Right cardiac atrium (tissue), 5 donors: Measurements from ENCODE around the gene ARFGAP2. TPM values are rescaled to one million over a fixed set of nuclear protein-coding genes. Genes with fewer than 3 reads are reported as not detected.
A peak's percentile ranks its signal among the peaks of the same experiment; 100 is the strongest.
"Not testable (repeated sequence)": the region's sequence is repeated elsewhere in the genome, so short reads cannot be mapped to it uniquely, and the experiment has no call there.

ENCODE experiments used
- ATAC-seq, 2 donors: fragments of 200-7000 bp; cut with Tn5 transposase; one replicate each; pipeline versions ENCODE4 v1.8.0 to v1.9.1; 2020; ENCODE audit warnings: moderate library complexity in 2 of 2, mild to moderate bottlenecking in 1 of 2
- DNase-seq, 3 donors: peaks; one replicate each; pipeline ENCODE4 v3.0.0-alpha.2; 2020
- H3K27ac ChIP-seq: one replicate; pipeline ENCODE4 v1.5.1; 2013; ENCODE audit warnings: mild to moderate bottlenecking, low read length, control low read depth, moderate library complexity
- H3K27me3 ChIP-seq: one replicate; pipeline ENCODE4 v1.6.1; 2013; ENCODE audit not compliant: control insufficient read depth, insufficient read depth
- H3K4me1 ChIP-seq: one replicate; pipeline ENCODE4 v1.6.1; 2013; ENCODE audit warnings: low read length; ENCODE audit not compliant: control insufficient read depth, insufficient read depth
- H3K4me3 ChIP-seq: one replicate; pipeline ENCODE4 v1.5.1; 2013; ENCODE audit warnings: low read length, control low read depth
- H3K9me3 ChIP-seq: one replicate; pipeline ENCODE4 v1.6.1; 2013; ENCODE audit warnings: low read length; ENCODE audit not compliant: control insufficient read depth
- WGBS: extraction: QIAGEN DNeasy Blood & Tissue Kit; methylation state at CpG from one replicate; pipeline ENCODE4 v1.1.7; 2013; 5-methylcytosine and 5-hydroxymethylcytosine counted together
- intact Hi-C, 4 donors: fragments of 100-400 bp; cut with DNase I; formaldehyde crosslinking; loops; one replicate each; pipeline versions ENCODE4 v1.11.0 to v1.14.0; 2022 to 2023
- polyA plus RNA-seq: library from polyadenylated mRNA; stranded (reverse); fragments of 200-250 nt; gene quantifications from one replicate; pipeline ENCODE4 v1.2.3, GENCODE V29; 2013
- total RNA-seq, 4 donors: library from RNA; stranded (reverse); fragmentation: NEBNext Ultra II Directional; extraction: Animal tissue kit (Norgen Biotek cat#: 25700); gene quantifications; one replicate each; pipeline ENCODE4 v1.2.1, GENCODE V29; 2021
- donor health status: healthy with polysubstance abuse.
- donor health status: DM: no; HTN: yes; CAD: no.
- donor health status: DM: no; HTN: no; CAD: no.
- donor health status: DM: no; HTN: yes; CAD: no; lungs with severe emphysema.
- donor health status: DM: yes; HTN: yes; CAD: no.

ARFGAP2 gene
- total and polyA plus RNA-seq, 5 donors: 39.8 to 67.4 (median 51.5) TPM

DNA sequence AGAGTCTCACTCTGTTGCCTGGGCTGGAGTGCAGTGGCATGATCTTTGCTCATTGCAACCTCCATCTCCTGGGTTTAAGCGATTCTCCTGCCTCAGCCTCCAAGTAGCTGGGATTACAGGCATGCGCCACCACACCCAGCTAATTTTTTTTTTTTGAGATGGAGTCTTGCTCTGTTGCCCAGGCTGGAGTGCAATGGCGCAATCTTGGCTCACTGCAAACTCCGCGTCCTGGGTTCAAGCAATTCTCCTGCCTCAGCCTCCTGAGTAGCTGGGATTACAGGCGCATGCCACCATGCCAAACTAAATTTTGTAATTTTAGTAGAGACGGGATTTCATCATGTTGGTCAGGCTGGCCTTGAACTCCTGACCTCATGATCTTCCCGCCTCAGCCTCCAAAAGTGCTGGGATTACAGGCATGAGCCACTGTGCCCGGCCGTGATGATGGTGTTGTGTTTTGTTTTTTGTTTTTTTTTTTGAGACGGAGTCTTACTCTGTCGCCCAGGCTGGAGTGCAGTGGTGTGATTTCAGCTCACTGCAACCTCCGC, 31.4 kb upstream of the ARFGAP2 start:
- ATAC-seq, H3K9me3 ChIP-seq, H3K4me3 ChIP-seq, H3K4me1 ChIP-seq, DNase-seq, intact Hi-C loops, H3K27me3 ChIP-seq, H3K27ac ChIP-seq: not testable (repeated sequence)
- 93% methylated on average over 13 of the region's 13 CpGs for WGBS

DNA sequence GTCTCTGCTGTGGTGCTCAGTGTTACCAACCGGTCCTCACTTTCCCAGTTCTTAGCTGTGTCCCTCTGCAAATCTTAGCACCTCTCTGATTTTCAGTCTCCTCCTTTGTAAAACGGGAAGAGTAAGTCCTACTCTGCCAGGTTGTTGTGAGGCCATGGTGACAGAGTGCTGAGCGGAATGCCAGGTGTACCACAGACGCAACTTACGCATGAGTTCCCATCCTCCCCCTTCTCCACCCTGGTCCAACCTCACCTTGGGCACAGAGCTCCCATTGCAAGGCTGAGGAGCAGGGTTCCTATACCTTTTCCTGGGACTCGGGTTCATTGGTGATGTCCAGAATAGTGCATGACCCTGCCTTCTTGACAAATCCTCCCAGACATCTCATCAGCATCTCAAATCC, 30.8 kb upstream of the ARFGAP2 start:
- Histone ChIP-seq H3K4me1 (no peaks in the 10 kb centered on the region), H3K27me3 (no peaks in the 10 kb centered on the region), H3K4me3 (no peak overlapping the region), H3K9me3 (no peaks in the 10 kb centered on the region), H3K27ac (no peak overlapping the region)
- intact Hi-C loops: no loop called here
- WGBS: 86% methylated on average over 6 of the region's 6 CpGs
- DNase-seq: no peak
- ATAC-seq: no peak

DNA sequence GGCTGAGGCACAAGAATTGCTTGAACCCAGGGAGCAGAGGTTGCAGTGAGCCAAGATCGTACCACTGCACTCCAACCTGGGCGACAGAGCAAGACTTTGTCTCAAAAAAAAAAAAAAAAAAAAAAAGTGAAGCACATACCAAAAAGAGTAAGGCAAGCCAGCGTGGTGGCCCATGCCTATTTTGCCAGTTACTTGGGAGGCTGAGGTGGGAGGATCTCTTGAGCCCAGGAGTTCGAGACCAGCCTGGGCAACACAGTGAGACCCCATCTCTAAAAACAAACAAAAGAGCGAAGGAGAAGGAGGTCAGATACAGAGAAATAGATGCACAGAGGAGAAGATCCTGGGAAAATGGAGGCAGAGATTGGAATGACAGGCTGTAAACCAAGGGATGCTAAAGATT, 29.9 kb upstream of the ARFGAP2 start:
- H3K4me3 ChIP-seq, DNase-seq, intact Hi-C loops, ATAC-seq, H3K27ac ChIP-seq, H3K27me3 ChIP-seq, H3K4me1 ChIP-seq, H3K9me3 ChIP-seq: not testable (repeated sequence)
- WGBS: 93% methylated on average over 5 of the region's 5 CpGs

DNA sequence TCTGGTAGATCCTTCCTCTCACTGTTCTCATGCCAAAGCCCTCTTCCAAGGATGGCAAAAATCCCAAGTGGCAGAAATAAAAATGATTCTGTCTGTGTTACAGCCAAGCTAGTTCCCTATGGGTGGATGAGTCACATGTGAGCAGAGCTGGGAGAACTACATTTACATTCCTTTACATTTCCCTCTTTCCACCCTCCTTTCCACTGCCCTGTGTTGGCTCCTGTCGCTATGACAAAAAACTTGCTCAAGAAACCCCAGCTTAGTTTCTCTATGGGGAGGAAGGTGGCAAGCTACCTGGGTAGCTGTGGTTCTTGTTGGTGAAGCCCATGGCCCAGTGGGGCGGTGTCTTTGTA, 27.9 kb upstream of the ARFGAP2 start:
- Histone ChIP-seq H3K4me1 (no peaks in the 10 kb centered on the region), H3K9me3 (no peaks in the 10 kb centered on the region), H3K4me3 (no peak overlapping the region), H3K27ac (no peak overlapping the region), H3K27me3 (no peaks in the 10 kb centered on the region)
- DNase-seq: no peak
- ATAC-seq: no peak
- WGBS: 70% methylated on average over 2 of the region's 2 CpGs
- intact Hi-C loops: no loop called here

DNA sequence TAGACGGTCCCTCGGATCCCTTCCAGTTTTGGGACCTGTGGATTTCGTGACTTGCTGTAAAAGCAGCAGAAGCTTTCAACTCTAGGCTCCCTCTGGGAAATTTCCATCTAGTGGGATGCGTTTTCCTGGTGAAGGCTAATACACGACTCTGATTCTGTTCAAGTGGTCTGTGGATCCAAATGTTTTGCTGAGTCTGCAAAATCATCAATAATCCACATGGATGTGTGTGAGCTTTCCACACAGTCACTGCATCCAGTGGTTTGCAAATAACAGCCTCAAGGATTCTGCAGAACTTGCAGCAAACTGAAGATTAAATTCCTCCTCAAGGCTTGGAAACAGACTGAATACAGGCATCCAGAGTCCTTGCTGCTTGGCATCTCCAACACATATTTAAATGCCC, 25.9 kb upstream of the ARFGAP2 start:
- no peak overlapping the region for H3K4me3 ChIP-seq
- H3K4me1 ChIP-seq: no peaks in the 10 kb centered on the region
- H3K9me3 ChIP-seq: no peaks in the 10 kb centered on the region
- WGBS: 72% methylated on average over 5 of the region's 5 CpGs
- intact Hi-C loops: no loop called here
- ATAC-seq (no peak), DNase-seq (no peak)
- no peaks in the 10 kb centered on the region for H3K27me3 ChIP-seq
- no peak overlapping the region for H3K27ac ChIP-seq

DNA sequence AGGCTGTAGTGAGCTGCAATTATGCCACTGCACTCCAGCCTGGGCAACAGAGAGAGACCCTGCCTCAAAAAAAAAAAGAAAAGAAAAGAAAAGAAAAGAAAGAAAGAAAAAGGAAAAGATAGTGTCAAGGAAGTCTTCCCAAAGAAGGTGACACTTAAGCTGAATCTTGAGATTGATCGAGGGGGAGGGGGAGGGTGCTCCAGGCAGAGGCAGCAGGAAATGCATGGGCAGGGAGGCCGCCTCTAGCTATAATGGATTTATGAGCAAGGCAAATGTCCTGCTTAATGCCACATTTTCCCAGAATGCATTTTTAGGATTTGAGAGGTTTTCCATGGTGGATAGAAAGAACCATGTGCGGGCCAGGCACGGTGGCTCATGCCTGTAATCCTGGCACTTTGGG, 24.3 kb upstream of the ARFGAP2 start:
- intact Hi-C loops: no loop called here

DNA sequence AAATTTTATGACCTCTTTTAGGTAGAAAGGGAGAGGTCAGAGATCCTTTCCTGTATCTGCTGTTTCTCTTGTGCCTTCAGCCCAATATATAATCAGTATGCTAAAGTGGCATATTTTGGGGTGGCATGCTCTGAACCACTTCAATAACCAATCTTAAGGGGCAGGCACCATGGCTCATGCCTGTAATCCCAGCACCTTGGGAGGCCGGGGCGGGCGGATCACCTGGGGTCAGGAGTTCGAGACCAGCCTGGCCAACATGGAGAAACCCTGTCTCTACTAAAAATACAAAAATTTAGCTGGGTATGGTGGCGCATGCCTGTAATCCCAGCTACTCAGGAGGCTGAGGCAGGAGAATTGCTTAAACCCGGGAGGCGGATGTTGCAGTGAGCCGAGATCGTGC, 21.5 kb upstream of the ARFGAP2 start:
- H3K9me3 ChIP-seq, H3K4me3 ChIP-seq, H3K27ac ChIP-seq, H3K27me3 ChIP-seq, intact Hi-C loops, ATAC-seq, H3K4me1 ChIP-seq: not testable (repeated sequence)
- 93% methylated on average over 9 of the region's 9 CpGs for WGBS
- DNase-seq: peak in 1 of 3 donors; percentile 2

More for the DNA sequence above, 24.3 kb upstream of the ARFGAP2 start:
- no peak for ATAC-seq
- Histone ChIP-seq H3K27ac (no peak overlapping the region), H3K4me3 (no peak overlapping the region), H3K4me1 (no peaks in the 10 kb centered on the region), H3K9me3 (no peaks in the 10 kb centered on the region), H3K27me3 (no peaks in the 10 kb centered on the region)
- no peak for DNase-seq
- 79% methylated on average over 4 of the region's 4 CpGs for WGBS

DNA sequence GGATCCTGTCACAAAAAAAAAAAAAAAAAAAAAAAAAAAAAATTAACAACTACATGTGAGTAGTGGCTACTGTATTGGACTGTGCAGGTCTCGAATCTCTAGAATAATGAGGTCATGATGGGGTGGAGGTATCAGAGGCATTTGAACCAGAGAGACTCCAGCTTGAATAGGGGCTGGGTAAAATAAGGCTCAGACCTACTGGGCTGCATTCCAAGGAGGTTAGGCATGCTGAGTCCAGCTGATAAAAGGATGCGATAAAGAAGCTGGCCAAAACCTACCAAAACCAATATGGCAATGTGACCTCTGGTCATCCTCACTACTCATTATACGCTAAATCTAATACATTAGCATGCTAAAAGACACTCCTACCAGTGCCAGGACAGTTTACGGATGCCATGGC, 15.4 kb upstream of the ARFGAP2 start:
- Histone ChIP-seq H3K27me3 (no peaks in the 10 kb centered on the region), H3K27ac (no peak overlapping the region), H3K4me3 (no peak overlapping the region), H3K4me1 (no peaks in the 10 kb centered on the region), H3K9me3 (no peaks in the 10 kb centered on the region)
- ATAC-seq: no peak
- 70% methylated on average over 4 of the region's 4 CpGs for WGBS
- intact Hi-C loops: no loop called here
- no peak for DNase-seq

DNA sequence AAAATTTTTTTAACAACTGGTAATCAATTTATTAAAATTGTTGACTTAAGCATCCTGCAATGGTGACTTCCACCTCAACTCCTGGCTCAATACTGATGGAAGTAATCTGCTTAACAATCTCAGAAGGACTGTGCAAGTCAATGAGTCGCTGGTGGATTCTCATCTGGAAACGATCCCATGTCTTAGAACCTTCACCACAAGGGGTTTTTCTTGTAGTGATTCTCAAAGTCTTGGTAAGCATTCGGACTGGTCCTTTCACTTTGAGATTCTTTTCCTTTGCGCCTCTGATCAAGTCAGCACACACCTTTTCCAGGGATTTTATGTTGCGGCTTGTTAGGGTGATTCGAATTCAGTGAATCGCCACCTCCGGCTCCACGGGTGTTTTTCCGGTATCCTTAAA, 14.5 kb upstream of the ARFGAP2 start:
- H3K4me3 ChIP-seq, ATAC-seq, H3K9me3 ChIP-seq, intact Hi-C loops, H3K4me1 ChIP-seq, H3K27ac ChIP-seq, H3K27me3 ChIP-seq, DNase-seq: not testable (repeated sequence)
- WGBS: 88% methylated on average over 10 of the region's 10 CpGs

DNA sequence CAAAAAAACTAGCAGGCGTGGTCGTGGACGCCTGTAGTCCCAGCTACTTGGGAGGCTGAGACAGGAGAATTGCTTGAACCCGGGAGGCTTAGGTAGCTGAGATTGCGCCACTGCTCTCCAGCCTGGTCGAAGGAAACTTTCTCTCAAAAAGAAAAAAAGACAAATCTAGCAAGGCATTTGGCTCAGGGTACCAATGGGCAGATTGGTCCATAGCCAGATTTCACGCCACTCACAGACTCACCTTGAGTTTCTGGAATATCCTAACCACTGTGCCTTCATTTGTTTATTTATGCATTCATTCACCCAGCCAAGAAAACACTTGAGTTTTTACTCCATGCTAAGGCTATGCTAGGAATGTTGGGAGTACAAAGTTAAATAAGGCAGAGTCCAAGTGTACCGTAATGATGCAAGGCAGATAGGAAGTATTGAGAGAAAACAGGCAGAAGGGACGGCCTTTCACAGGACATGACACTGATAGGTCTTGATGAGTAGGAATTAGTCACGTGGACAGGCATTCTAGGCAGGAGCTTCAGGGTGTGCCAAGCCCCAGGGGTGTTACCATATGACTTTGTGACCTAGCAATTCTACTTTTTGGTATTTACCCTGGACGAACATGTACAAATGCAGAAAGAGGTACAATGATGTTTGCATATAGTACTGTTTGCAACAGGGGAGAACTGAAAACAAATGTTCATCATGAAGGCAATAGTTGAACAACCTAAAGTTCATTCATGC, 12.6 kb upstream of the ARFGAP2 start:
- intact Hi-C loops: loop anchor here in 1 of 4 donors (10.0 kb wide), 1 partner anchor 166 kb away; the partner anchor contains the start of gene MYBPC3
- H3K4me1 ChIP-seq: no peaks in the 10 kb centered on the region
- no peaks in the 10 kb centered on the region for H3K27me3 ChIP-seq
- DNase-seq (no peak), ATAC-seq (no peak)
- H3K9me3 ChIP-seq: no peaks in the 10 kb centered on the region
- WGBS: 66% methylated on average over 11 of the region's 11 CpGs
- H3K27ac ChIP-seq: no peak overlapping the region
- H3K4me3 ChIP-seq: no peak overlapping the region

DNA sequence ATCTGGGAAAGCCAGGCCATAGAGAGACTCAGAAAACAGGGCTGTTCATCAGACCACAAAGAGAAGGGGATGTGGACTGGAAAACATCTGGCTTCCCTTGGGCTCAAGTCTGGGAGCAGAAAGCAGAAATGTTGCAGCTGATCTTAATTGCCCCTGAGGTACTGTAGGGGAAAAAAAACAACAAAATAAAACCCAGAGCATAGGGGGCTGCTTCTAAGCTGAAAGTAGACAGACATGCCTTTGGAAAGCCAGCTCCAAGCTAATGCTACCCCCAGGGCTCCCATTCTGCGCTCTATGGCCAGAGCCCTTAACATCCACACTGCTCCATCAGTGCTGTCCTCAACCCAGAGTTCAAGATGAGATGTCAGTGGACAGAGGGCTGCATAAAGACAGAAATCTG, 11.6 kb upstream of the ARFGAP2 start:
- no peaks in the 10 kb centered on the region for H3K27me3 ChIP-seq
- WGBS: 95% methylated on average over 1 of the region's 1 CpG
- H3K4me3 ChIP-seq: no peak overlapping the region
- no peak for DNase-seq
- no peaks in the 10 kb centered on the region for H3K9me3 ChIP-seq
- intact Hi-C loops: loop anchor here in 1 of 4 donors (10.0 kb wide), 1 partner anchor 167 kb away; the partner anchor contains the start of gene MYBPC3
- H3K27ac ChIP-seq: peak overlapping the region; percentile 14
- no peaks in the 10 kb centered on the region for H3K4me1 ChIP-seq
- no peak for ATAC-seq
